Measurements from ENCODE around the gene KRTDAP. TPM values are rescaled to one million over a fixed set of nuclear protein-coding genes. Genes with fewer than 3 reads are reported as not detected.

KRTDAP gene
- total RNA-seq, 4 donors from 2014 or later, result 2.7 TPM; not detected in 3

DNA sequence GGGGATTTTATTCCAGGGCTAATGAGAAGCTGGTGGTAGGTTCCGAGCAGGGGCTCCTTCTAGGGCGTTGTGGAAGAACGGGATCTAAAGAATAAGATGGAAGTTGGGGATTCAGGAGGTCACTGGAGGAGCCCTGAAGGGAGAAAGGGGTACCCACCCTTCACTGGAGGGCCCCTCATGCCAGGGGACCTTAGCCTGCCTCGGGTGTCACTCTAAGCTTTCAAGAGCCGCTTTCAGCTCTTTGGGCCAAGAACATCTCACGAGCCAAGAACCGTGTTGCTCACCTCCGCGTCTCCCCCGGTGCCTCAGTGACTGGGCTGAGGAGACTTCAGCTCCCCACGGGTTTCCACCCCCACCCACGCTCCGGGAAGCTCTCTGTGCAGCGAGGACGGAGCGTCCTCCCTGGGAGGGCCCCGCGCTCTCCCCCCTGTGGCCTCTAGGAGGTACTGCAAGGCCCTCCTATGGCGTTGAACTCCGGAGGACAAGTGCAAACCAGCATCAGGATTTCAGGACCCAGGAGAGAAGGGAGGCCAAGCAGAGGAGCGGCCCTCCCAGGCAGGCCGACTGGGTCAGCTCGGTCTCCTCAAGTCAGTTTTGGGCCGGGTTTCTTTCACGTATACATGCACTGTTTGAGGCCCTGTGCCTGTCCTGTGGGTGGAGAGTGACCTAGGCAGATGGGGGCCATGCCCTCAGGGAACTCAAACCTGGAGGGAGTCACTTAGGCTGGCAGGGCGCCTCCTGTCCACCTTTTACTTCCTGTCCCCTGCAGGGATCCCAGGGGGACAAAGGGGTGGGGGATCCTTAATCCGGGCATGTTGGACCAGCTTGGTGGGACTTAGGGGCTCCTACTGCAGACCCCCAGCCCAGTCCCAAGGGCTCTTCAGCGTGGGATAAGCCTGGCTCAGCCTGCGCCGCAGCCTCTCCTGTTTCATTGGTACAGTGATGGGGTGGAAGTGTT, 5.1 kb upstream of the KRTDAP start:
- intact Hi-C loops (cut with DNase I), result no loop called here
- H3K4me3 ChIP-seq (replicated peaks in 1 of 3), result no peak overlapping the region
- WGBS, 2 donors, result 23 to 49% methylated on average over 10 to 26 of the region's 30 CpGs

DNA sequence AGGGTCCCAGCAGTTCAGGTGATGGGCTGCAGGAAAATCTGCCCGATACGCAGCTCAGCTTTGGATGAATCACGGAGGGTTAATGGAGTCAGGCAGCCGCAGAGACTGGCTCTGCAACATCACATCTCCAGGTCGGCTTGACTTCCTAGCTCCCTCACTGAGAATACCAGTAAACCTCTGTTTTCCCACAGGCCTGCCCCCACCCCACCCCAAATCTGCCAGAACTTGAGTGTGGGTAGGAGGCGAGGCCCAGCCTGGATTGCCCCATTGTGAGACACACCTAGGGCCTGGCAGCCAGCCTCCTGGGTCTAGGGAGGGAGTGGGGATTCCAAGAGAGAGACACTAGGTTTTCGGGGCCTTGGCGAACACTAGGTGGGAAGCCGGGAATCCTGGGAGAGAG, 3.7 kb upstream of the KRTDAP start:
- no peak overlapping the region for H3K27ac ChIP-seq
- H3K9me3 ChIP-seq, result no peaks in the 10 kb centered on the region
- intact Hi-C loops (cut with DNase I), result loop anchor here (5.0 kb wide), 1 partner anchor 142 kb away; no protein-coding TSS in a partner anchor
- DNase-seq, result no peak
- no peaks in the 10 kb centered on the region for H3K36me3 ChIP-seq
- peaks cover 0 to 9% of the 10 kb centered on the region in 2 donors for H3K4me1 ChIP-seq
- no peaks in the 10 kb centered on the region for H3K27me3 ChIP-seq
- H3K4me3 ChIP-seq (replicated peaks in 1 of 3), result no peak overlapping the region
- TF ChIP-seq, protein P1, sequence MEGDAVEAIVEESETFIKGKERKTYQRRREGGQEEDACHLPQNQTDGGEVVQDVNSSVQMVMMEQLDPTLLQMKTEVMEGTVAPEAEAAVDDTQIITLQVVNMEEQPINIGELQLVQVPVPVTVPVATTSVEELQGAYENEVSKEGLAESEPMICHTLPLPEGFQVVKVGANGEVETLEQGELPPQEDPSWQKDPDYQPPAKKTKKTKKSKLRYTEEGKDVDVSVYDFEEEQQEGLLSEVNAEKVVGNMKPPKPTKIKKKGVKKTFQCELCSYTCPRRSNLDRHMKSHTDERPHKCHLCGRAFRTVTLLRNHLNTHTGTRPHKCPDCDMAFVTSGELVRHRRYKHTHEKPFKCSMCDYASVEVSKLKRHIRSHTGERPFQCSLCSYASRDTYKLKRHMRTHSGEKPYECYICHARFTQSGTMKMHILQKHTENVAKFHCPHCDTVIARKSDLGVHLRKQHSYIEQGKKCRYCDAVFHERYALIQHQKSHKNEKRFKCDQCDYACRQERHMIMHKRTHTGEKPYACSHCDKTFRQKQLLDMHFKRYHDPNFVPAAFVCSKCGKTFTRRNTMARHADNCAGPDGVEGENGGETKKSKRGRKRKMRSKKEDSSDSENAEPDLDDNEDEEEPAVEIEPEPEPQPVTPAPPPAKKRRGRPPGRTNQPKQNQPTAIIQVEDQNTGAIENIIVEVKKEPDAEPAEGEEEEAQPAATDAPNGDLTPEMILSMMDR (IDR thresholded peaks at IDR 0.05), result no peak
- no peak for TF ChIP-seq POLR2A (IDR thresholded peaks at IDR 0.05)
- WGBS, 2 donors, result 72 to 88% methylated on average over 9 of the region's 9 CpGs

More for the DNA sequence above, 5.1 kb upstream of the KRTDAP start:
- Histone ChIP-seq H3K36me3 (peaks cover 3 to 4% of the 10 kb centered on the region in 2 donors), H3K4me1 (peaks cover 0 to 9% of the 10 kb centered on the region in 2 donors), H3K9me3 (no peaks in the 10 kb centered on the region), H3K27ac (no peak overlapping the region), H3K27me3 (no peaks in the 10 kb centered on the region)
- peak; percentile 69 to 74 for DNase-seq
- no peak for TF ChIP-seq POLR2A (IDR thresholded peaks at IDR 0.05)
- TF ChIP-seq, protein P1 (IDR thresholded peaks at IDR 0.05), result peak; percentile 88 to 99 (median 94)

GRCh38 chr19:35491836-35492360, 1.6 kb upstream of the KRTDAP start:
- DNase-seq, result no peak
- Histone ChIP-seq H3K36me3 (no peaks in the 10 kb centered on the region), H3K4me1 (peaks cover 0 to 9% of the 10 kb centered on the region in 2 donors), H3K4me3 (replicated peaks in 1 of 3) (no peak overlapping the region), H3K27me3 (no peaks in the 10 kb centered on the region), H3K27ac (no peak overlapping the region), H3K9me3 (no peaks in the 10 kb centered on the region)
- intact Hi-C loops (cut with DNase I), result loop anchor here (5.0 kb wide), 1 partner anchor 140 kb away; no protein-coding TSS in a partner anchor
- TF ChIP-seq POLR2A (IDR thresholded peaks at IDR 0.05), result no peak
- TF ChIP-seq, protein P1 (IDR thresholded peaks at IDR 0.05), result no peak
- 72 to 76% methylated on average over 9 of the region's 9 CpGs for WGBS, 2 donors

DNA sequence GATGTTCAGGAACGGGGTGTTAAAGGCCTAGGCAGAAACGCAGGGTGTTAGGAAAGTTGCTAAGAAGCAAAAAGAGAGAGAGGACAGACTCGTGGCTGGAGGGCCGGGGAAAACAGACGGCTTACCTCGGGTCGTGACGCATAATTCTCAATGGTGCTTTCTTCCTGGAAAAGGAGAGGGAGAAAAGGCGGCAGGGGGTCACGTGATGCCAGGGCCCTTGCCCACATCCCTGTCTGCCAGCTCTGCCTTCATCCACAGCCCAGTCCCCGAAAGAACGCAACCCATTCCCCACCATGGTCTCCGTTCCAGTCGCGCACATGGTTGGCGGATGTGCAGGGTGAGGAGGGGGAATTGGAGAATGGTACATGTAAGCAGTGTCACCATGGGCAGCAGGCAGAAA, 1.6 kb downstream of the KRTDAP start:
- H3K4me3 ChIP-seq (replicated peaks in 1 of 3), result no peak overlapping the region
- no peaks in the 10 kb centered on the region for H3K9me3 ChIP-seq
- no peak overlapping the region for H3K27ac ChIP-seq
- no peaks in the 10 kb centered on the region for H3K27me3 ChIP-seq
- no peak for TF ChIP-seq POLR2A (IDR thresholded peaks at IDR 0.05)
- TF ChIP-seq, protein P1 (IDR thresholded peaks at IDR 0.05), result no peak
- H3K36me3 ChIP-seq, result no peaks in the 10 kb centered on the region
- H3K4me1 ChIP-seq, result peaks cover 5 to 19% of the 10 kb centered on the region in 2 donors
- 88% methylated on average over 16 of the region's 16 CpGs for WGBS, 2 donors
- intact Hi-C loops (cut with DNase I), result no loop called here
- DNase-seq, result no peak

Measured in thyroid gland (tissue), 4 donors.